ENCODE measurements around the gene KIAA2012.

DNA sequence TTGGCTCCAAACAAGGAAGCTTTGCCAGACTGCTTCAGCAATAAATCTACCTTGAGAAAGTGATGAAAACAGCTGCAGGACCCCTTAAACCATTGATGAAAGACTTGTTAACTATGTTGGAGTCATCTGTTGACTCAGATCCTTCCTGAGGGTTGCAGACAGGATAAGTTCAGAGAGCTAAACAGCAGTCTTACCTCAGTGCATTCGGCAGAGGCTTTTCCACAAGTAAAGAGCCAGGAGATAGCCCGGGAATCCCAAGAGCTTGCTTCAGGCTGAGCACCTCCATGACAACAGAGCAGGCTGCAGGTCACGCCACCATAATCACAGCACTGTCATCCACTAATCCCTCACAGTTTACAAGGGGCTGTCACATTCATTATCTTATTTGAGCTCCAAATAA, 23.7 kb downstream of the KIAA2012 start:
- TF ChIP-seq YY1 (IDR thresholded peaks at IDR 0.05; ENCODE audit: insufficient read depth, insufficient read length) (no peak), ZNF274 (IDR thresholded peaks at IDR 0.05; ENCODE audit: low read depth, low read length) (no peak), SUZ12 (IDR thresholded peaks at IDR 0.05; ENCODE audit: extremely low read depth, insufficient read depth, insufficient read length) (no peak)

All from NT2/D1 (cell line).